HepG2 (cell line): ENCODE data around the gene TTLL6. TPM values are rescaled to one million over a fixed set of nuclear protein-coding genes. Genes with fewer than 3 reads are reported as not detected.

Source experiments
- ATAC-seq: fragments of 200-7000 bp; cut with Tn5 transposase; 3 replicates; pipeline ENCODE4 v1.9.1; 2020; ENCODE audit warnings: mild to moderate bottlenecking, moderate library complexity
- BruUV-seq: library from RNA; stranded (reverse); fragments of 400-500 nt; replicated peaks from 2 replicates; lab custom pipeline; 2021; lab: Mats Ljungman, UMichigan
- CTCF ChIA-PET: fragments of 300-600 bp; formaldehyde crosslinking; extraction: SDS; loops from one replicate; lab custom pipeline; 2021; ENCODE audit warnings: low total read pairs, inconsistent platforms, low intra/inter-chr PET ratio; lab: Yijun Ruan, JAX
- POLR2A ChIA-PET: fragments of 350-600 bp; sonication (Branson Sonifier 250); formaldehyde crosslinking; loops from one replicate; lab custom pipeline; 2020; ENCODE audit warnings: antibody characterized with exemption, inconsistent platforms; lab: Yijun Ruan, JAX
- DNase-seq: peaks from one replicate; pipeline ENCODE4 v3.0.0-alpha.2; 2015; ENCODE audit warnings: low spot score
- FAIRE-seq: peaks from 3 replicates; lab custom pipeline; 2011; peaks lifted over from hg19 to GRCh38; lab: Jason Lieb, UNC
- H2AFZ ChIP-seq: one replicate; pipeline ENCODE4 v1.6.1; 2011; ENCODE audit warnings: low read length, inconsistent platforms
- H3K27ac ChIP-seq: fragments of 300-600 bp; 3 replicates; pipeline ENCODE4 v1.8.0; 2011; ENCODE audit warnings: mixed run types, mild to moderate bottlenecking, mixed read lengths, low read length, inconsistent platforms; ENCODE audit not compliant: insufficient read depth; ENCODE audit errors: extremely low read length
- H3K27me3 ChIP-seq, 2 experiments: fragments of 200-600 bp in 1 of 2; 2 replicates in 1 of 2; 3 replicates in 1 of 2; pipeline versions ENCODE4 v1.6.0 to v1.8.0; 2011; ENCODE audit warnings: low read length in 2 of 2, mild to moderate bottlenecking in 2 of 2, moderate library complexity in 2 of 2, inconsistent platforms in 1 of 2; ENCODE audit not compliant: insufficient read depth in 2 of 2, control insufficient read depth in 1 of 2
- H3K36me3 ChIP-seq, 2 experiments: fragments of 200-600 bp in 1 of 2; replicated peaks in 1 of 2; 2 replicates in 1 of 2; 3 replicates in 1 of 2; pipeline versions ENCODE4 v1.5.1 to v1.8.0; 2011; ENCODE audit warnings: low read length in 2 of 2, inconsistent platforms in 1 of 2; ENCODE audit not compliant: insufficient read depth in 2 of 2, control insufficient read depth in 1 of 2
- H3K4me1 ChIP-seq: 2 replicates; pipeline ENCODE4 v1.5.1; 2012; ENCODE audit warnings: low read length, inconsistent platforms; ENCODE audit not compliant: insufficient read depth
- H3K4me2 ChIP-seq: 2 replicates; pipeline ENCODE4 v1.6.0; 2011; ENCODE audit warnings: low read depth, low read length, inconsistent platforms
- H3K4me3 ChIP-seq, 3 experiments: fragments of 200-600 bp in 1 of 3; sonication (generic), shearing (Covaris generic) in 1 of 3; replicated peaks in 1 of 3; 2 replicates each; pipeline ENCODE4 v1.5.1; 2011 to 2016; ENCODE audit warnings: low read length in 3 of 3, inconsistent platforms in 2 of 3, low read depth in 2 of 3, mild to moderate bottlenecking in 2 of 3, control low read depth in 1 of 3, mixed read lengths in 1 of 3; ENCODE audit not compliant: insufficient read depth in 1 of 3
- H3K79me2 ChIP-seq: one replicate; pipeline ENCODE4 v1.6.1; 2011; ENCODE audit warnings: low read length, inconsistent platforms; ENCODE audit not compliant: insufficient read depth
- H3K9ac ChIP-seq: 2 replicates; pipeline ENCODE4 v1.6.0; 2011; ENCODE audit warnings: mild to moderate bottlenecking, low read depth, low read length, inconsistent platforms; ENCODE audit not compliant: insufficient read depth
- H3K9me3 ChIP-seq: 2 replicates; pipeline ENCODE4 v1.5.1; 2012; ENCODE audit warnings: mild to moderate bottlenecking, low read length
- H4K20me1 ChIP-seq: 2 replicates; pipeline ENCODE4 v1.6.0; 2011; ENCODE audit warnings: inconsistent platforms, mild to moderate bottlenecking, low read length, moderate library complexity; ENCODE audit not compliant: insufficient read depth
- CBX2 ChIP-seq, 2 experiments: fragments of 200-600 bp in 1 of 2; sonication (generic); formaldehyde crosslinking in 1 of 2; IDR thresholded peaks; 2 replicates each; pipeline versions ENCODE4 v1.7.0 to v1.8.1; 2018 to 2022; ENCODE audit warnings: low read depth in 2 of 2, low read length in 1 of 2, mild to moderate bottlenecking in 1 of 2, missing genetic modification reagents in 1 of 2
- FOXA1 ChIP-seq, 2 experiments: fragments of 450-650 bp in 1 of 2; sonication (generic) in 1 of 2; formaldehyde crosslinking in 1 of 2; IDR thresholded peaks; 2 replicates each; pipeline versions ENCODE4 v1.4.0 to v1.6.1; 2016 to 2020; ENCODE audit warnings: missing genetic modification reagents in 1 of 2
- FOXP1 ChIP-seq, 2 experiments: fragments of 450-650 bp in 1 of 2; IDR thresholded peaks; 2 replicates each; pipeline ENCODE4 v1.6.1; 2017 to 2018; ENCODE audit warnings: antibody characterized with exemption in 1 of 2
- KMT2B ChIP-seq: IDR thresholded peaks from 2 replicates; pipeline ENCODE4 v1.6.1; 2016; ENCODE audit warnings: missing genetic modification reagents, missing compliant biosample characterization
- SOX6 ChIP-seq, 2 experiments: fragments of 450-650 bp in 1 of 2; sonication (generic) in 1 of 2; formaldehyde crosslinking in 1 of 2; IDR thresholded peaks; 2 replicates each; pipeline versions ENCODE4 v1.4.0 to v1.6.1; 2017 to 2020; ENCODE audit warnings: antibody characterized with exemption in 1 of 2, mild to moderate bottlenecking in 1 of 2, missing genetic modification reagents in 1 of 2
- ZNF660 ChIP-seq: sonication (generic); formaldehyde crosslinking; IDR thresholded peaks from 2 replicates; pipeline ENCODE4 v1.5.1; 2020; ENCODE audit warnings: mild to moderate bottlenecking, low read depth, missing genetic modification reagents, borderline replicate concordance
- WGBS: methylation state at CpG from one replicate; pipeline ENCODE4 v1.1.6; 2017; ENCODE audit warnings: low lambda C conversion rate; 5-methylcytosine and 5-hydroxymethylcytosine counted together
- in situ Hi-C: cut with HindIII; loops from 2 replicates; pipeline ENCODE4 v1.10.0; 2017; ENCODE audit warnings: low pct_unique_long_range_greater_than_20kb; ENCODE audit not compliant: extremely low pct_ligation_motif_present
- intact Hi-C: fragments of 100-400 bp; cut with micrococcal nuclease; formaldehyde crosslinking; loops from one replicate; pipeline ENCODE4 v1.10.0; 2022; ENCODE audit not compliant: unreplicated experiment
- polyA plus RNA-seq, 8 experiments: library from polyadenylated mRNA; depleted of rRNA in 3 of 8; stranded (reverse) in 7 of 8; unstranded in 1 of 8; fragments of >200 nt; fragmentation: Illumina TruSeq in 4 of 8; extraction: Trizol in 4 of 8; gene quantifications; 2 replicates each; pipeline versions ENCODE4 v1.2.1 to v1.2.3, GENCODE V29; 2011 to 2016; ENCODE audit warnings: low read depth in 4 of 8, missing spikeins in 1 of 8, mixed read lengths in 1 of 8; ENCODE audit not compliant: insufficient read depth in 1 of 8
- total RNA-seq, 5 experiments: library from RNA; depleted of rRNA; stranded (reverse); fragments of >200 nt; fragmentation: Illumina TruSeq; extraction: Trizol; gene quantifications; 2 replicates each; pipeline ENCODE4 v1.2.3, GENCODE V29; 2016; ENCODE audit warnings: low read depth in 1 of 5
- TF ChIP-seq, protein P1 (sequence below): sonication (generic); formaldehyde crosslinking; IDR thresholded peaks from 2 replicates; pipeline ENCODE4 v1.4.0; 2020; ENCODE audit warnings: missing genetic modification reagents
- TF ChIP-seq, protein P2 (sequence below): sonication (generic); formaldehyde crosslinking; IDR thresholded peaks from 2 replicates; pipeline ENCODE4 v1.4.0; 2020; ENCODE audit warnings: missing genetic modification reagents, low read depth, mild to moderate bottlenecking, borderline replicate concordance
- TF ChIP-seq, protein P3 (sequence below): sonication (generic); formaldehyde crosslinking; IDR thresholded peaks from 2 replicates; pipeline ENCODE4 v1.4.0; 2020; ENCODE audit warnings: missing genetic modification reagents, mild to moderate bottlenecking, borderline replicate concordance

Gene TTLL6
- total and polyA plus RNA-seq, 2 of the 13 experiments (the other 11 are each of a cell fraction or from before 2014, with no cell fraction given), result 0.04 to 0.08 TPM

DNA sequence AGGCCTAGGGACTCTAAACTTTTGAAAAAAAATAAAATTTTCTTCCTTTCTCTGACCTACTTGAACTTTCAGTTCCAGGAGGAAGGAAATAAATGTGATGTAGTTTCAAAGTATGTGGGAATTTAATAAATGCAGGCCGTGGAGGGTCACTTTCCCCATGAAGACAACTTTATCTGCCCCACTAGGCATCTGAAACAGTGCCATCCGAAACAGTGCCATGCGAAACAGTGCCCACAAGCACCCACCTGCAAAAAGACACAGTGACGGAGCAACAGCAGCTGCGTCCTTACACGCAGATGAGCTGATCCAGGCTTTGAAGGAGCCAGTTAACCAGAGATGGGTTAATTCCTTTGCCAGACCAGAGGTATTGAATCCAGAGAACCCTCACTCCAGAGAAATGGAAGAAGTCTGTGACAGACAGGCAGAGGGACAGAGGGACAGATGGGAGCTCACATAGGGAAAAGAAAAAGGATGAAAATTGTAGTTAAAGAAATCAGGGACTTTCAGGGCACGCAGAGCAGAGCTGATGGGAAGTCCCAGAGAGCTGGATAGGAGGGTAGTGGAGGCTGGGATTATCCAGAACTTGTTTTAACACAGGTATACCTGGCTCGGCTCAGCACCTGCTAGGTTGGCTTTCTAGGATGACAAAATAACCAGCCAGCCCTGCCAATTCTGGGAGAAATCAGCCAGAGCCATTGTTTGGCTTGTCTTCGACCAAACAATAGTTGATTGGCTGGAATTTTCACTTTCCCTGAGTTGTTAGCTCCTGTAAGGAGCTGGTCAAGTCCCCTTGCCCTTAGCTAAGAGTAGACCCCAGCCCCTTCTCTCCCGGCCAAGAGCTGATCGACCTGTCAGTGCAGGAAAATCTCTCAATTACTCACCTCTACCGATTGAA is 71.4 kb downstream of the TTLL6 start:
- Histone ChIP-seq H3K9me3 (no peaks in the 10 kb centered on the region), H3K4me1 (no peaks in the 10 kb centered on the region), H3K27me3 (peaks cover 17 to 93% of the 10 kb centered on the region in 2 experiments), H3K27ac (no peak overlapping the region), H3K4me3 (no peak overlapping the region), H4K20me1 (no peaks in the 10 kb centered on the region), H3K9ac (no peak overlapping the region), H3K79me2 (no peaks in the 10 kb centered on the region), H2AFZ (no peak overlapping the region), H3K36me3 (no peaks in the 10 kb centered on the region), H3K4me2 (no peak overlapping the region)
- FAIRE-seq (no peak), DNase-seq (no peak), ATAC-seq (no peak)
- ChIA-PET POLR2A (no interaction called here), CTCF (no interaction called here)
- in situ Hi-C loops, result no loop called here
- intact Hi-C loops, result no loop called here
- 2% methylated on average over 12 of the region's 12 CpGs for WGBS
- TF ChIP-seq SOX6 (IDR thresholded peaks at IDR 0.05) (no peak), SOX6 (CRISPR knock-in tag; IDR thresholded peaks at IDR 0.05) (no peak)
- BruUV-seq, result no TSS peak

DNA sequence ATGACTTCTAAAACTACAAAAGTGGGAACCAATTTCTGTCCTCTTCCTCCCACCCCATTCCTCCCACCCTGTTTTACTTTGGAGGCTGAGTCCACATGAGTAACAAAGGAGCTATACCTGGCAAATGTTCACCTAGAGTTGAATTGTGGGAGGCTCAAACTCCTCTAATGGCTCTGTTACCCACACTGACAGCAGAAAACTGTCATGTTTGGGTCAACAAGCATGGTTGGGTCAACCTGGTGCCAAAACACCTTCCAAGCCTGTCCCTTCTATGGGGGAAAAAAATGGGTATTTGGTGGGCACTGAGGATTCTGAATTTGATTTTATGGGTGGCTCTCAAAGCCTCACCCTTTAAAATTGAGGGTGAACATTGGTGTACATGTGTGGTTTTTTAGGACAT is 76.5 kb downstream of the TTLL6 start:
- H3K36me3 ChIP-seq, result no peaks in the 10 kb centered on the region
- ChIA-PET CTCF (no interaction called here), POLR2A (no interaction called here)
- H3K9ac ChIP-seq, result no peak overlapping the region
- FAIRE-seq (no peak), ATAC-seq (no peak), DNase-seq (no peak)
- in situ Hi-C loops, result no loop called here
- BruUV-seq, result no TSS peak
- intact Hi-C loops, result no loop called here
- no peaks in the 10 kb centered on the region for H3K9me3 ChIP-seq
- H3K27ac ChIP-seq, result no peak overlapping the region
- H4K20me1 ChIP-seq, result no peaks in the 10 kb centered on the region
- H3K79me2 ChIP-seq, result no peaks in the 10 kb centered on the region
- no peak overlapping the region for H3K4me3 ChIP-seq
- no peak overlapping the region for H2AFZ ChIP-seq
- peaks cover 8 to 90% of the 10 kb centered on the region in 2 experiments for H3K27me3 ChIP-seq
- 0 out of 2 replicates have a peak, but pooled peaks cover 8% of the 10 kb centered on the region for H3K4me1 ChIP-seq
- H3K4me2 ChIP-seq, result no peak overlapping the region
- TF ChIP-seq FOXA1 (IDR thresholded peaks at IDR 0.05), result no peak
- TF ChIP-seq FOXA1 (CRISPR knock-in tag; IDR thresholded peaks at IDR 0.05), result no peak
- TF ChIP-seq KMT2B (CRISPR knock-in tag), result no peak
- TF ChIP-seq, protein P1, sequence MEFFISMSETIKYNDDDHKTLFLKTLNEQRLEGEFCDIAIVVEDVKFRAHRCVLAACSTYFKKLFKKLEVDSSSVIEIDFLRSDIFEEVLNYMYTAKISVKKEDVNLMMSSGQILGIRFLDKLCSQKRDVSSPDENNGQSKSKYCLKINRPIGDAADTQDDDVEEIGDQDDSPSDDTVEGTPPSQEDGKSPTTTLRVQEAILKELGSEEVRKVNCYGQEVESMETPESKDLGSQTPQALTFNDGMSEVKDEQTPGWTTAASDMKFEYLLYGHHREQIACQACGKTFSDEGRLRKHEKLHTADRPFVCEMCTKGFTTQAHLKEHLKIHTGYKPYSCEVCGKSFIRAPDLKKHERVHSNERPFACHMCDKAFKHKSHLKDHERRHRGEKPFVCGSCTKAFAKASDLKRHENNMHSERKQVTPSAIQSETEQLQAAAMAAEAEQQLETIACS (CRISPR knock-in tag), result no peak
- TF ChIP-seq, protein P2, sequence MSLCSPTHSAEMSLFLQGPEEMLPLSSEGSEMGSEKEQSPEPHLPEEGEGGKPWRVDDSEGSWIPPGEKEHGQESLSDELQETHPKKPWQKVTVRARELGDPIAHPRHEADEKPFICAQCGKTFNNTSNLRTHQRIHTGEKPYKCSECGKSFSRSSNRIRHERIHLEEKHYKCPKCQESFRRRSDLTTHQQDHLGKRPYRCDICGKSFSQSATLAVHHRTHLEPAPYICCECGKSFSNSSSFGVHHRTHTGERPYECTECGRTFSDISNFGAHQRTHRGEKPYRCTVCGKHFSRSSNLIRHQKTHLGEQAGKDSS (CRISPR knock-in tag), result no peak
- TF ChIP-seq, protein P3, sequence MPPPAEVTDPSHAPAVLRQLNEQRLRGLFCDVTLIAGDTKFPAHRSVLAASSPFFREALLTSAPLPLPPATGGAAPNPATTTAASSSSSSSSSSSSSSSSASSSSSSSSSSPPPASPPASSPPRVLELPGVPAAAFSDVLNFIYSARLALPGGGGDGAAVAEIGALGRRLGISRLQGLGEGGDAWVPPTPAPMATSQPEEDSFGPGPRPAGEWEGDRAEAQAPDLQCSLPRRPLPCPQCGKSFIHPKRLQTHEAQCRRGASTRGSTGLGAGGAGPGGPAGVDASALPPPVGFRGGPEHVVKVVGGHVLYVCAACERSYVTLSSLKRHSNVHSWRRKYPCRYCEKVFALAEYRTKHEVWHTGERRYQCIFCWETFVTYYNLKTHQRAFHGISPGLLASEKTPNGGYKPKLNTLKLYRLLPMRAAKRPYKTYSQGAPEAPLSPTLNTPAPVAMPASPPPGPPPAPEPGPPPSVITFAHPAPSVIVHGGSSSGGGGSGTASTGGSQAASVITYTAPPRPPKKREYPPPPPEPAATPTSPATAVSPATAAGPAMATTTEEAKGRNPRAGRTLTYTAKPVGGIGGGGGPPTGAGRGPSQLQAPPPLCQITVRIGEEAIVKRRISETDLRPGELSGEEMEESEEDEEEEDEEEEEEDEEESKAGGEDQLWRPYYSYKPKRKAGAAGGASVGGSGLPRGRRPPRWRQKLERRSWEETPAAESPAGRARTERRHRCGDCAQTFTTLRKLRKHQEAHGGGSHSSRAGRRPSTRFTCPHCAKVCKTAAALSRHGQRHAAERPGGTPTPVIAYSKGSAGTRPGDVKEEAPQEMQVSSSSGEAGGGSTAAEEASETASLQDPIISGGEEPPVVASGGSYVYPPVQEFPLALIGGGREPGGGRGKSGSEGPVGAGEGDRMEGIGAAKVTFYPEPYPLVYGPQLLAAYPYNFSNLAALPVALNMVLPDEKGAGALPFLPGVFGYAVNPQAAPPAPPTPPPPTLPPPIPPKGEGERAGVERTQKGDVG, result no peak
- TF ChIP-seq ZNF660 (CRISPR knock-in tag), result no peak
- TF ChIP-seq FOXP1 (IDR thresholded peaks at IDR 0.05), result no peak
- TF ChIP-seq FOXP1 (CRISPR knock-in tag; IDR thresholded peaks at IDR 0.05), result no peak
- TF ChIP-seq CBX2 (IDR thresholded peaks at IDR 0.05; ENCODE audit: low read depth, low read length), result no peak
- TF ChIP-seq CBX2 (CRISPR knock-in tag; IDR thresholded peaks at IDR 0.05; ENCODE audit: low read depth), result no peak
